ENCODE results near the gene GUK1.

The GUK1 gene

DNA sequence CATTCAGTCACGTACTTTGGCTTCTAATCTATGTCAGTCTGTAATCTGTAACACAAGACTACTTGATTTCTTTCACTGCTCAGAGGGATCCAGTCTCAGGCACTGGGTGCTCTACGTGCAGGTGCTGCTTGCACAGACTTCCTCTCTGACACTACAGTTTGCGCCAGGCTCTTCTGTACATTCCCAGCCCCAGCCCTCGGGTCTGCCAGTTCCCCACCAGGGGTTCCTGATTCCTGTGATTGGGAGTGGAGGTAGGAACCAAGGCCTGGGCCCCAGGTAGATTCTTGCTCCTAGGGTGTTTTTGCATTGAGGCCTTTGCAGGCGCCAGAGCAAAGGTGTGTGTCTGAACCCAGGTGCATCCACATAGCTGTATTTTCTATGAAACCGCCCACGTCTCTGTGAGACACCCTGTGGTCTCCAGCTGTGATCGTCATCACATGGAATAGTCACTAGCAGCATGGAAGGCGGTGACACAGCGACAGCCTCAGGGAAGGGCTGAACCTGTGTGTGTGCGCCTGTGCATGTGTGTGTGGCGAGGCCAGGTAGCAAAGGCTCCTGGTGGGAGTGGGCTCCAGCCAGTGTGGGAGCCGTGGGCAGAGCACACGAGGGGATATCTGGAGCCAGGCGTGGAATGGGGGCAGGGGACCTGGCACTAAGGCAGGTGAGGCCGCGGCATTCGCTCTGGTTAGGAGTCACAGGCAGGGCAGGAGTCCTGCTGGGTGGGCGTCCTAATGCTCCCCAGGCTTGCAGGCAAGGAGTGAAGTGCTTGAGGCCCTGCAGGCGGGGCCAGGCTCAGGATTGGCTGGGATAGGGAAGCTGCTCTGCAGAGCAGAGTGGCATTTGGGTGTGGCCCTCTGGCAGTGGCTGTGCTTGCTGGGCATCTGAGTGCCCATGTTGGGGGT is 14.8 kb downstream of the GUK1 start:
- no peak for DNase-seq (ENCODE audit: low read depth in 2 of 2)
- TF ChIP-seq, protein P1, sequence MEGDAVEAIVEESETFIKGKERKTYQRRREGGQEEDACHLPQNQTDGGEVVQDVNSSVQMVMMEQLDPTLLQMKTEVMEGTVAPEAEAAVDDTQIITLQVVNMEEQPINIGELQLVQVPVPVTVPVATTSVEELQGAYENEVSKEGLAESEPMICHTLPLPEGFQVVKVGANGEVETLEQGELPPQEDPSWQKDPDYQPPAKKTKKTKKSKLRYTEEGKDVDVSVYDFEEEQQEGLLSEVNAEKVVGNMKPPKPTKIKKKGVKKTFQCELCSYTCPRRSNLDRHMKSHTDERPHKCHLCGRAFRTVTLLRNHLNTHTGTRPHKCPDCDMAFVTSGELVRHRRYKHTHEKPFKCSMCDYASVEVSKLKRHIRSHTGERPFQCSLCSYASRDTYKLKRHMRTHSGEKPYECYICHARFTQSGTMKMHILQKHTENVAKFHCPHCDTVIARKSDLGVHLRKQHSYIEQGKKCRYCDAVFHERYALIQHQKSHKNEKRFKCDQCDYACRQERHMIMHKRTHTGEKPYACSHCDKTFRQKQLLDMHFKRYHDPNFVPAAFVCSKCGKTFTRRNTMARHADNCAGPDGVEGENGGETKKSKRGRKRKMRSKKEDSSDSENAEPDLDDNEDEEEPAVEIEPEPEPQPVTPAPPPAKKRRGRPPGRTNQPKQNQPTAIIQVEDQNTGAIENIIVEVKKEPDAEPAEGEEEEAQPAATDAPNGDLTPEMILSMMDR (IDR thresholded peaks at IDR 0.05; ENCODE audit: low read depth, low read length): no peak
- H3K4me3 ChIP-seq (replicated peaks in 1 of 2; ENCODE audit: low read depth in 2 of 2, low read length in 2 of 2): no peak overlapping the region

DNA sequence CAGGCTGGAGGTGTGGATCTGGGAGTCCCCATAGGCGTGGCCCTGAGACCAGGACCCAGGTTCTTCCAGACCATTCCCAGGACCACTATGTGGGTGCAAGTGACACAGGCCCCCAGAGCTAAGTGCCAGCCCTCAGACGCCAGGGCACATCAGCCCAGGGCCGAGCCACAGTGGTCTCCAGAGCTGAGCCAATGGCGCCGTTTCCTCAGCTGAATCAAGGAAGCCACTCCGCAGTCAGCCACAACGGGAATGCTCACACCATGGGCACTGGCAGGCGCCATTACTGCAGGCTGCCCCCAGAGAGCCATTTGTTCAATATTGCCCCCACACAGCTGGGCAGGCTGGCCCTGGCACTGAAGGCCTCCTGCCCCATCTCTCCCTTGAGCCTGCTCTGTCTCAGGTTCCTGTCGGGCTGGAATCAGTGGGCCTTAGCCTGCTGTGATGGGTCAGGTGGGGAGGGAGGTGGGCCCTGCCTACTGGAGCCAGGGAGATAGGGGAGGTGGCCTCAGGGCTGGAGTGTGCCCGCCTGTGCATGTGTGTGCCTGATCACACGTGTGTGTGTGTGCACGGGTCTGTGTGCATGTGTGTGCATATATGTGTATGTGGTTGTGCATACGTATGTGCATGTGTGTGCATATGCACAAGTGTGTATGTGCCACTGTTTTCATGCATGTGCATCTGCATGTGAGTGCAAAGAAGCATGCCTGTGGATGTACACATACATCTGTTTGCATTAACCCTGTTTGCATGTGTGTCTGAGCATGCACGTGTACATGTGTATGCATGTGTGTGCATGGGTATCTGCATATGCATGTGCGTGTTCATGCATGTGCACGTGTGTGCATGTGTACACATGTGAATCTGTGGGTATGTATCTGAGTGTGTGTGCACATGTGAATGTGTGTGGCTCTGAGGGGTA is 15.8 kb downstream of the GUK1 start:
- no peak for DNase-seq (ENCODE audit: low read depth in 2 of 2)
- TF ChIP-seq, protein P1 (IDR thresholded peaks at IDR 0.05; ENCODE audit: low read depth, low read length): no peak
- no peak overlapping the region for H3K4me3 ChIP-seq (replicated peaks in 1 of 2; ENCODE audit: low read depth in 2 of 2, low read length in 2 of 2)

DNA sequence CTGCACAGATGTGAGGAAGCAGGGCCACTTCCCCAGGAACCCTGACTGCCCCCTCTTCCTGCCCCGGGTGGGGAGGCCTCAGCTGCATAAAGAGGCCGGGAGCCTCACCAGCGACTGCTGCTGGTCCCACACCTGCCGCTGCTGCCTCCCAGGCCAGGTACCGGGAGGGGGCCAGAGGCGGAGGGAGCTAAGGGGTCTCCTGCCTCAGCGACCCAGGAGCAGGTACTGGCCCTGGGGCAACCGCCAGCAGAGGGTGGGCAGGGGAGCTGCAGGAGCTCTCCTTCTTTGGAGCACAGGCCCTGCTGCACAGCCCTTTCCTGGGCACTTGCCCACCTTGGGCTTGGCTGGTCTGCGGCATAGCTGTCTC is 16.4 kb downstream of the GUK1 start:
- no peak overlapping the region for H3K4me3 ChIP-seq (replicated peaks in 1 of 2; ENCODE audit: low read depth in 2 of 2, low read length in 2 of 2)
- TF ChIP-seq, protein P1 (IDR thresholded peaks at IDR 0.05; ENCODE audit: low read depth, low read length): no peak
- DNase-seq (ENCODE audit: low read depth in 2 of 2): no peak

DNA sequence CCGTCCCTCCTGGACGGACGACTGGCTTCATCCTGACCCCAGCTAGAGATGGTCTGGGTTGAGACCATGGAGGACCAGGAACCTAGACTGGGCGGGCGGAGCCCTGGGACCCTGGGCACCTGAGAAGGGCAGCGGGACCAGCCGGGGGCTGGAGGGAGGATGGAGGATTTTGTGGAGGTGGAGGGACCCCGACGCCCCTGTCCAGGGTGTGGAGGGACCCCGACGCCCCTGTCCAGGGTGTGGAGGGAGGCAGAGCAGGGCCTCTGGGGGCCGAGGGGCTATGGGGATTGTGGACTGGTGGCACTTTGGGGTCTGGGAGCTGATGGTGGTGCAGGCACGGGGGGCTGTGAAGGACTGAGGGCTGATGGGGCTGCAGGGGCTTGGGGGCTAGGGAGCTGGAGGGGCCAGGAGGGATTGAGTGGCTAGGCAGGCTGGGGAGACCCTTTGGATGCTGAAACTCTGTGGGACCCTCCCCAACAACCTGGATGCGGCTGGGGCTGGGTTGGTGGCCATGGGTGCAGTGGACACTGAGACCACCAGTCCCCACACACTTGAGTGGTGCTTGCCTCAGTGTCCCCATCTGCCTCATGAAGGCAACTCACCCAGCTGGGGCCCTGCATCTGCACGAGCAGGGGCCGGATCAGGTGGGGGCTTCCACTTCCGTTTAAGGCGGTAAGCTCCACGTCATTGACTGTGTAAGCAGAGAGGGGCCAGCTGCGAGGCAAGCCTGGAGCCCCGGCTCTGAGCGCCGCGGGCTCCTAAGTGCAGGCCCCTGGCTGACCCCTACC is 17.1 kb downstream of the GUK1 start:
- no peak for DNase-seq (ENCODE audit: low read depth in 2 of 2)
- TF ChIP-seq, protein P1 (IDR thresholded peaks at IDR 0.05; ENCODE audit: low read depth, low read length): no peak
- no peak overlapping the region for H3K4me3 ChIP-seq (replicated peaks in 1 of 2; ENCODE audit: low read depth in 2 of 2, low read length in 2 of 2)

DNA sequence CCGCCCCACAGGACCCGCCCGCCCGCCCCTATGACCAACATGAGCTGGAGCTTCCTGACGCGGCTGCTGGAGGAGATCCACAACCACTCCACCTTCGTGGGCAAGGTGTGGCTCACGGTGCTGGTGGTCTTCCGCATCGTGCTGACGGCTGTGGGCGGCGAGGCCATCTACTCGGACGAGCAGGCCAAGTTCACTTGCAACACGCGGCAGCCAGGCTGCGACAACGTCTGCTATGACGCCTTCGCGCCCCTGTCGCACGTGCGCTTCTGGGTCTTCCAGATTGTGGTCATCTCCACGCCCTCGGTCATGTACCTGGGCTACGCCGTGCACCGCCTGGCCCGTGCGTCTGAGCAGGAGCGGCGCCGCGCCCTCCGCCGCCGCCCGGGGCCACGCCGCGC is 17.6 kb downstream of the GUK1 start:
- no peak for DNase-seq (ENCODE audit: low read depth in 2 of 2)
- no peak overlapping the region for H3K4me3 ChIP-seq (replicated peaks in 1 of 2; ENCODE audit: low read depth in 2 of 2, low read length in 2 of 2)
- TF ChIP-seq, protein P1 (IDR thresholded peaks at IDR 0.05; ENCODE audit: low read depth, low read length): no peak

Measured in cardiac fibroblast (primary cell).